Endodermal cell (in vitro differentiated cells): Measurements from ENCODE around the gene MKLN1. TPM values are rescaled to one million over a fixed set of nuclear protein-coding genes. Genes with fewer than 3 reads are reported as not detected.
A peak's percentile ranks its signal among the peaks of the same experiment; 100 is the strongest.

ENCODE experiments used
- DNase-seq: peaks from one replicate; pipeline ENCODE4 v3.0.0-alpha.2; 2017
- H3K27ac ChIP-seq: 2 replicates; pipeline ENCODE4 v1.5.1; 2013; ENCODE audit warnings: mild to moderate bottlenecking, low read depth, low read length, moderate library complexity
- H3K27me3 ChIP-seq: 2 replicates; pipeline ENCODE4 v1.6.1; 2013; ENCODE audit warnings: mild to moderate bottlenecking, low read length, moderate library complexity; ENCODE audit not compliant: insufficient read depth, control insufficient read depth, poor library complexity, severe bottlenecking
- H3K36me3 ChIP-seq: 2 replicates; pipeline ENCODE4 v1.7.0; 2013; ENCODE audit warnings: mild to moderate bottlenecking, low read length, moderate library complexity; ENCODE audit not compliant: control insufficient read depth, insufficient read depth
- H3K4me1 ChIP-seq: one replicate; pipeline ENCODE4 v1.7.0; 2013; ENCODE audit warnings: low read length; ENCODE audit not compliant: control insufficient read depth, insufficient read depth
- H3K4me3 ChIP-seq: 2 replicates; pipeline ENCODE4 v1.5.1; 2013; ENCODE audit warnings: mild to moderate bottlenecking, low read length, moderate library complexity
- H3K9ac ChIP-seq: 2 replicates; pipeline ENCODE4 v1.6.1; 2013; ENCODE audit warnings: mild to moderate bottlenecking, low read length, moderate library complexity; ENCODE audit not compliant: poor library complexity, severe bottlenecking; ENCODE audit errors: extremely low read depth
- H3K9me3 ChIP-seq: 2 replicates; pipeline ENCODE4 v1.6.1; 2013; ENCODE audit warnings: mild to moderate bottlenecking, low read length, moderate library complexity; ENCODE audit not compliant: control insufficient read depth
- H3K27ac Mint-ChIP-seq: 2 replicates; pipeline ENCODE4 v1.8.0; 2020; ENCODE audit warnings: mixed read lengths
- H3K27me3 Mint-ChIP-seq: 2 replicates; pipeline ENCODE4 v1.8.0; 2021; ENCODE audit warnings: mild to moderate bottlenecking, mixed read lengths; ENCODE audit not compliant: insufficient read depth
- H3K36me3 Mint-ChIP-seq: 2 replicates; pipeline ENCODE4 v1.8.0; 2020; ENCODE audit warnings: low read depth, mixed read lengths
- H3K4me1 Mint-ChIP-seq: 2 replicates; pipeline ENCODE4 v1.8.0; 2020; ENCODE audit warnings: mixed read lengths
- H3K4me3 Mint-ChIP-seq: 2 replicates; pipeline ENCODE4 v1.8.0; 2020; ENCODE audit warnings: mild to moderate bottlenecking, moderate library complexity, mixed read lengths
- H3K9me3 Mint-ChIP-seq: 2 replicates; pipeline ENCODE4 v1.8.0; 2020; ENCODE audit warnings: mild to moderate bottlenecking, mixed read lengths
- WGBS, 2 experiments: methylation state at CpG; one replicate each; pipeline versions ENCODE4 v1.1.5 to v1.1.7; 2013; ENCODE audit warnings: missing lambda C conversion rate in 2 of 2, mixed read lengths in 1 of 2; ENCODE audit not compliant: insufficient coverage in 1 of 2, insufficient read length in 1 of 2; 5-methylcytosine and 5-hydroxymethylcytosine counted together
- total RNA-seq, 2 donors: library from RNA; stranded (reverse); fragmentation: NEBNext Ultra II Directional in 1 of 2; extraction: Animal tissue kit (Norgen Biotek cat#: 25700) in 1 of 2; gene quantifications; 2 replicates in 1 of 2; 3 replicates in 1 of 2; pipeline ENCODE4 v1.2.1, GENCODE V29; 2021
- TF ChIP-seq, protein P1 (sequence below): fragments of 200-600 bp; sonication (generic); conservative IDR thresholded peaks from 2 replicates; pipeline ENCODE4 v1.5.0; 2021; ENCODE audit warnings: antibody characterized with exemption, mild to moderate bottlenecking

Gene MKLN1
- total RNA-seq, 2 donors from 2014 or later, result 69.3 to 71.8 TPM

GRCh38 chr7:131522325-131522930 lies 194.8 kb downstream of the MKLN1 start:
- peak overlapping the region; percentile 93 for H3K27ac Mint-ChIP-seq
- H3K27ac ChIP-seq, result no peak overlapping the region
- peaks cover 63% of the 10 kb centered on the region for H3K36me3 ChIP-seq
- no peaks in the 10 kb centered on the region for H3K27me3 ChIP-seq
- peaks cover 55% of the 10 kb centered on the region for H3K4me1 Mint-ChIP-seq
- H3K4me3 Mint-ChIP-seq, result no peak overlapping the region
- TF ChIP-seq, protein P1, sequence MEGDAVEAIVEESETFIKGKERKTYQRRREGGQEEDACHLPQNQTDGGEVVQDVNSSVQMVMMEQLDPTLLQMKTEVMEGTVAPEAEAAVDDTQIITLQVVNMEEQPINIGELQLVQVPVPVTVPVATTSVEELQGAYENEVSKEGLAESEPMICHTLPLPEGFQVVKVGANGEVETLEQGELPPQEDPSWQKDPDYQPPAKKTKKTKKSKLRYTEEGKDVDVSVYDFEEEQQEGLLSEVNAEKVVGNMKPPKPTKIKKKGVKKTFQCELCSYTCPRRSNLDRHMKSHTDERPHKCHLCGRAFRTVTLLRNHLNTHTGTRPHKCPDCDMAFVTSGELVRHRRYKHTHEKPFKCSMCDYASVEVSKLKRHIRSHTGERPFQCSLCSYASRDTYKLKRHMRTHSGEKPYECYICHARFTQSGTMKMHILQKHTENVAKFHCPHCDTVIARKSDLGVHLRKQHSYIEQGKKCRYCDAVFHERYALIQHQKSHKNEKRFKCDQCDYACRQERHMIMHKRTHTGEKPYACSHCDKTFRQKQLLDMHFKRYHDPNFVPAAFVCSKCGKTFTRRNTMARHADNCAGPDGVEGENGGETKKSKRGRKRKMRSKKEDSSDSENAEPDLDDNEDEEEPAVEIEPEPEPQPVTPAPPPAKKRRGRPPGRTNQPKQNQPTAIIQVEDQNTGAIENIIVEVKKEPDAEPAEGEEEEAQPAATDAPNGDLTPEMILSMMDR, result no peak
- H3K9me3 ChIP-seq, result no peaks in the 10 kb centered on the region
- H3K36me3 Mint-ChIP-seq, result peaks cover 28% of the 10 kb centered on the region
- no peaks in the 10 kb centered on the region for H3K27me3 Mint-ChIP-seq
- no peaks in the 10 kb centered on the region for H3K9me3 Mint-ChIP-seq
- peak overlapping the region; percentile 42 for H3K4me3 ChIP-seq
- H3K9ac ChIP-seq, result no peak overlapping the region
- DNase-seq, result no peak
- WGBS, 2 experiments, result 76 to 83% methylated on average over 8 to 11 of the region's 11 CpGs
- peaks cover 21% of the 10 kb centered on the region for H3K4me1 ChIP-seq

- H3K27ac ChIP-seq, result no peak overlapping the region
- no peak overlapping the region for H3K9ac ChIP-seq
- Mint-ChIP-seq H3K4me3 (no peak overlapping the region), H3K27me3 (no peaks in the 10 kb centered on the region), H3K9me3 (no peaks in the 10 kb centered on the region), H3K27ac (no peak overlapping the region), H3K4me1 (peaks cover 50% of the 10 kb centered on the region), H3K36me3 (peaks cover 32% of the 10 kb centered on the region)
- no peaks in the 10 kb centered on the region for H3K27me3 ChIP-seq
- H3K36me3 ChIP-seq, result peaks cover 64% of the 10 kb centered on the region
- no peaks in the 10 kb centered on the region for H3K9me3 ChIP-seq
- peaks cover 18% of the 10 kb centered on the region for H3K4me1 ChIP-seq
- no peak overlapping the region for H3K4me3 ChIP-seq
- TF ChIP-seq, protein P1, result no peak
- no peak for DNase-seq
- 83 to 88% methylated on average over 1 of the region's 2 CpGs for WGBS, 2 experiments
Observed at GRCh38 chr7:131524115-131524514, 196.4 kb downstream of the MKLN1 start.

GRCh38 chr7:131524703-131525102 lies 197.0 kb downstream of the MKLN1 start:
- no peak overlapping the region for H3K9ac ChIP-seq
- TF ChIP-seq, protein P1, result no peak
- Mint-ChIP-seq H3K9me3 (no peaks in the 10 kb centered on the region), H3K27me3 (no peaks in the 10 kb centered on the region), H3K36me3 (peaks cover 31% of the 10 kb centered on the region), H3K27ac (no peak overlapping the region), H3K4me3 (no peak overlapping the region), H3K4me1 (peaks cover 50% of the 10 kb centered on the region)
- DNase-seq, result no peak
- H3K4me3 ChIP-seq, result no peak overlapping the region
- peaks cover 18% of the 10 kb centered on the region for H3K4me1 ChIP-seq
- H3K36me3 ChIP-seq, result peaks cover 67% of the 10 kb centered on the region
- H3K27me3 ChIP-seq, result no peaks in the 10 kb centered on the region
- no peak overlapping the region for H3K27ac ChIP-seq
- H3K9me3 ChIP-seq, result no peaks in the 10 kb centered on the region
